IMR-90 (cell line): Measurements from ENCODE around the gene EFHD1. TPM values are rescaled to one million over a fixed set of nuclear protein-coding genes. Genes with fewer than 3 reads are reported as not detected.

Experiments used
- ATAC-seq: fragments of 200-7000 bp; cut with Tn5 transposase; 2 replicates; pipeline ENCODE4 v1.9.1; 2020; ENCODE audit warnings: low read depth, mild to moderate bottlenecking, moderate library complexity
- BruUV-seq: library from RNA; stranded (reverse); fragments of 400-500 nt; replicated peaks from 2 replicates; lab custom pipeline; 2021; lab: Mats Ljungman, UMichigan
- CTCF ChIA-PET: fragments of 300-600 bp; formaldehyde crosslinking; extraction: SDS; loops from one replicate; lab custom pipeline; 2021; ENCODE audit warnings: antibody characterized with exemption; lab: Yijun Ruan, JAX
- POLR2A ChIA-PET: fragments of 300-600 bp; sonication (Branson Sonifier 250); formaldehyde crosslinking; loops from one replicate; lab custom pipeline; 2022; ENCODE audit warnings: antibody characterized with exemption; ENCODE audit not compliant: unreplicated experiment; lab: Charles Lee
- DNase-seq: peaks from one replicate; pipeline ENCODE4 v3.0.0; 2013
- H2AFZ ChIP-seq: replicated peaks from 2 replicates; pipeline ENCODE3; 2013; ENCODE audit warnings: low read length, mild to moderate bottlenecking; ENCODE audit not compliant: poor library complexity
- H2AK5ac ChIP-seq: 2 replicates; pipeline ENCODE4 v1.6.1; 2013; ENCODE audit warnings: low read depth, low read length, inconsistent platforms
- H2AK9ac ChIP-seq: replicated peaks from 2 replicates; pipeline ENCODE3; 2013; ENCODE audit warnings: mild to moderate bottlenecking, low read depth, low read length, moderate library complexity; ENCODE audit not compliant: poor library complexity
- H2BK120ac ChIP-seq: 2 replicates; pipeline ENCODE4 v1.6.1; 2013; ENCODE audit warnings: low read depth, low read length, inconsistent platforms
- H2BK15ac ChIP-seq: 3 replicates; pipeline ENCODE4 v1.6.1; 2013; ENCODE audit warnings: low read depth, low read length, inconsistent platforms
- H2BK20ac ChIP-seq: 2 replicates; pipeline ENCODE4 v1.6.1; 2013; ENCODE audit warnings: low read depth, mild to moderate bottlenecking, inconsistent platforms, low read length, moderate library complexity
- H2BK5ac ChIP-seq: 2 replicates; pipeline ENCODE4 v1.6.1; 2013; ENCODE audit warnings: mild to moderate bottlenecking, low read depth, low read length, inconsistent platforms; ENCODE audit not compliant: poor library complexity, severe bottlenecking
- H3K14ac ChIP-seq: replicated peaks from 2 replicates; pipeline ENCODE4 v1.6.1; 2013; ENCODE audit warnings: low read depth, low read length, inconsistent platforms
- H3K18ac ChIP-seq: 2 replicates; pipeline ENCODE4 v1.6.1; 2013; ENCODE audit warnings: low read depth, low read length, control low read depth
- H3K23ac ChIP-seq: 2 replicates; pipeline ENCODE4 v1.6.1; 2013; ENCODE audit warnings: low read depth, low read length, inconsistent platforms
- H3K27ac ChIP-seq: 2 replicates; pipeline ENCODE4 v1.5.1; 2013; ENCODE audit warnings: mild to moderate bottlenecking, control low read depth, low read length; ENCODE audit not compliant: insufficient read depth
- H3K27me3 ChIP-seq: 2 replicates; pipeline ENCODE4 v1.6.1; 2013; ENCODE audit warnings: low read length; ENCODE audit not compliant: control insufficient read depth, insufficient read depth
- H3K36me3 ChIP-seq: 2 replicates; pipeline ENCODE4 v1.6.1; 2013; ENCODE audit warnings: low read length, mixed read lengths; ENCODE audit not compliant: control insufficient read depth, insufficient read depth
- H3K4ac ChIP-seq: 2 replicates; pipeline ENCODE4 v1.6.1; 2013; ENCODE audit warnings: low read depth, low read length, inconsistent platforms
- H3K4me1 ChIP-seq: 2 replicates; pipeline ENCODE4 v1.6.1; 2013; ENCODE audit warnings: low read length, mixed read lengths; ENCODE audit not compliant: control insufficient read depth, insufficient read depth
- H3K4me2 ChIP-seq: 2 replicates; pipeline ENCODE4 v1.6.1; 2013; ENCODE audit warnings: low read depth, mild to moderate bottlenecking, control low read depth, low read length, moderate library complexity
- H3K4me3 ChIP-seq: 2 replicates; pipeline ENCODE4 v1.5.1; 2013; ENCODE audit warnings: low read depth, mild to moderate bottlenecking, control low read depth, low read length, moderate library complexity; ENCODE audit not compliant: insufficient read depth
- H3K56ac ChIP-seq: 2 replicates; pipeline ENCODE4 v1.6.1; 2013; ENCODE audit warnings: low read length, inconsistent platforms; ENCODE audit not compliant: insufficient read depth; ENCODE audit errors: extremely low read depth
- H3K79me1 ChIP-seq, 2 experiments: 2 replicates each; pipeline ENCODE4 v1.6.1; 2013; ENCODE audit warnings: low read length in 2 of 2, inconsistent platforms in 1 of 2, low read depth in 1 of 2
- H3K9ac ChIP-seq: 2 replicates; pipeline ENCODE4 v1.6.1; 2013; ENCODE audit warnings: low read depth, low read length, control low read depth
- H3K9me1 ChIP-seq: 2 replicates; pipeline ENCODE4 v1.6.1; 2013; ENCODE audit warnings: low read length, inconsistent platforms; ENCODE audit not compliant: insufficient read depth
- H3K9me3 ChIP-seq: 2 replicates; pipeline ENCODE4 v1.6.1; 2013; ENCODE audit warnings: low read length; ENCODE audit not compliant: control insufficient read depth, insufficient read depth
- H4K20me1 ChIP-seq: 2 replicates; pipeline ENCODE4 v1.6.1; 2013; ENCODE audit warnings: low read length, inconsistent platforms; ENCODE audit not compliant: insufficient read depth
- H4K5ac ChIP-seq: 2 replicates; pipeline ENCODE4 v1.6.1; 2013; ENCODE audit warnings: mild to moderate bottlenecking, low read depth, low read length, control low read depth
- H4K8ac ChIP-seq, 2 experiments: 2 replicates each; pipeline ENCODE4 v1.6.1; 2013; ENCODE audit warnings: low read depth in 2 of 2, low read length in 2 of 2, control low read depth in 1 of 2, inconsistent platforms in 1 of 2
- H4K91ac ChIP-seq: 2 replicates; pipeline ENCODE4 v1.6.1; 2013; ENCODE audit warnings: low read depth, low read length, inconsistent platforms; ENCODE audit not compliant: insufficient read depth
- BHLHE40 ChIP-seq: fragments of 150-350 bp; IDR thresholded peaks from 2 replicates; pipeline ENCODE4 v1.6.1; 2016; ENCODE audit warnings: mild to moderate bottlenecking, low read depth, low read length
- CEBPB ChIP-seq: IDR thresholded peaks from 2 replicates; pipeline ENCODE4 v1.6.1; 2012; ENCODE audit warnings: low read depth, low read length, improper control_type of control experiment
- FOS ChIP-seq: fragments of 150-350 bp; IDR thresholded peaks from 2 replicates; pipeline ENCODE4 v1.6.1; 2016; ENCODE audit warnings: low read depth, low read length
- MXI1 ChIP-seq: IDR thresholded peaks from 2 replicates; pipeline ENCODE4 v1.6.1; 2012; ENCODE audit warnings: low read depth, mild to moderate bottlenecking, low read length, moderate library complexity, borderline replicate concordance
- RAD21 ChIP-seq: IDR thresholded peaks from 2 replicates; pipeline ENCODE4 v1.6.1; 2012; ENCODE audit warnings: low read length, improper control_type of control experiment
- WGBS, 2 experiments: methylation state at CpG; one replicate each; pipeline versions ENCODE4 v1.1.5 to v1.1.7; 2013; ENCODE audit warnings: missing lambda C conversion rate in 2 of 2; ENCODE audit not compliant: insufficient read length in 1 of 2; ENCODE audit errors: extremely low coverage in 2 of 2; 5-methylcytosine and 5-hydroxymethylcytosine counted together
- dilution Hi-C: fragments of 300-500 bp; cut with HindIII; formaldehyde crosslinking; loops from one replicate; pipeline ENCODE4 v1.14.3; 2018; ENCODE audit warnings: low sequenced_read_pairs; ENCODE audit not compliant: unreplicated experiment
- in situ Hi-C: fragments of 300-500 bp; cut with MboI; formaldehyde crosslinking; loops from 3 replicates; pipeline ENCODE4 v1.14.3; 2019; ENCODE audit warnings: low sequenced_read_pairs, inconsistent platforms, mixed read lengths
- intact Hi-C: fragments of 100-400 bp; cut with micrococcal nuclease; formaldehyde crosslinking; loops from 2 replicates; pipeline ENCODE4 v1.10.0; 2022
- polyA plus RNA-seq, 3 experiments: library from polyadenylated mRNA; depleted of rRNA; stranded (reverse); fragments of >200 nt; gene quantifications; 2 replicates each; pipeline ENCODE4 v1.2.3, GENCODE V29; 2012; ENCODE audit warnings: low replicate concordance in 1 of 3
- total RNA-seq: library from RNA; depleted of rRNA; stranded (reverse); fragments of >200 nt; gene quantifications from 2 replicates; pipeline ENCODE4 v1.2.3, GENCODE V29; 2012
- TF ChIP-seq, protein P1 (sequence below): conservative IDR thresholded peaks from 2 replicates; pipeline ENCODE4 v1.5.1; 2012; ENCODE audit warnings: mild to moderate bottlenecking, low read depth, low read length, improper control_type of control experiment

The EFHD1 gene
- total and polyA plus RNA-seq, 2 of the 4 experiments (the other 2 are of a cell fraction), result 0.27 TPM; not detected in 1

- no peak overlapping the region for H2AK5ac ChIP-seq
- H2AK9ac ChIP-seq, result no peak overlapping the region
- no peak overlapping the region for H2BK120ac ChIP-seq
- no peak overlapping the region for H3K27ac ChIP-seq
- no peak overlapping the region for H4K8ac ChIP-seq
- no peak overlapping the region for H3K4me2 ChIP-seq
- no peak overlapping the region for H2BK20ac ChIP-seq
- no peak overlapping the region for H2BK15ac ChIP-seq
- WGBS, 2 experiments, result no CpG with 5 or more reads among the region's 8 CpGs
- BruUV-seq, result no TSS peak
- no peaks in the 10 kb centered on the region for H3K36me3 ChIP-seq
- H3K9me1 ChIP-seq, result peaks cover 4% of the 10 kb centered on the region; the same call in 1 of the 2 replicates
- no peak for DNase-seq
- no peak for TF ChIP-seq MXI1
- no peak for TF ChIP-seq BHLHE40
- no peak for TF ChIP-seq CEBPB
- TF ChIP-seq, protein P1, sequence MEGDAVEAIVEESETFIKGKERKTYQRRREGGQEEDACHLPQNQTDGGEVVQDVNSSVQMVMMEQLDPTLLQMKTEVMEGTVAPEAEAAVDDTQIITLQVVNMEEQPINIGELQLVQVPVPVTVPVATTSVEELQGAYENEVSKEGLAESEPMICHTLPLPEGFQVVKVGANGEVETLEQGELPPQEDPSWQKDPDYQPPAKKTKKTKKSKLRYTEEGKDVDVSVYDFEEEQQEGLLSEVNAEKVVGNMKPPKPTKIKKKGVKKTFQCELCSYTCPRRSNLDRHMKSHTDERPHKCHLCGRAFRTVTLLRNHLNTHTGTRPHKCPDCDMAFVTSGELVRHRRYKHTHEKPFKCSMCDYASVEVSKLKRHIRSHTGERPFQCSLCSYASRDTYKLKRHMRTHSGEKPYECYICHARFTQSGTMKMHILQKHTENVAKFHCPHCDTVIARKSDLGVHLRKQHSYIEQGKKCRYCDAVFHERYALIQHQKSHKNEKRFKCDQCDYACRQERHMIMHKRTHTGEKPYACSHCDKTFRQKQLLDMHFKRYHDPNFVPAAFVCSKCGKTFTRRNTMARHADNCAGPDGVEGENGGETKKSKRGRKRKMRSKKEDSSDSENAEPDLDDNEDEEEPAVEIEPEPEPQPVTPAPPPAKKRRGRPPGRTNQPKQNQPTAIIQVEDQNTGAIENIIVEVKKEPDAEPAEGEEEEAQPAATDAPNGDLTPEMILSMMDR, result no peak
- no peak for TF ChIP-seq FOS
- TF ChIP-seq RAD21, result no peak
- H3K79me1 ChIP-seq, result no peaks in the 10 kb centered on the region
- H2BK5ac ChIP-seq, result no peak overlapping the region
- H3K23ac ChIP-seq, result no peak overlapping the region
- H3K4me3 ChIP-seq, result no peak overlapping the region
- H3K56ac ChIP-seq, result no peak overlapping the region
- H3K27me3 ChIP-seq, result no peaks in the 10 kb centered on the region
- H3K14ac ChIP-seq, result no peak overlapping the region
- H4K5ac ChIP-seq, result no peak overlapping the region
- no peaks in the 10 kb centered on the region for H3K9me3 ChIP-seq
- no peak overlapping the region for H3K9ac ChIP-seq
- CTCF ChIA-PET, result no interaction called here
- in situ Hi-C loops, result loop anchor here (5.0 kb wide), 1 partner anchor 643 kb away; the partner anchor contains the start of gene ATG16L1
- no peak overlapping the region for H2AFZ ChIP-seq
- no peak overlapping the region for H4K91ac ChIP-seq
- dilution Hi-C loops, result no loop called here
- POLR2A ChIA-PET, result no interaction called here
- no peak overlapping the region for H3K4ac ChIP-seq
- no peak for ATAC-seq
- no peaks in the 10 kb centered on the region for H4K20me1 ChIP-seq
- H3K18ac ChIP-seq, result no peak overlapping the region
- intact Hi-C loops, result loop anchor here (10.0 kb wide), 1 partner anchor 165 kb away; the partner anchor contains the start of gene KCNJ13
- H3K4me1 ChIP-seq, result peaks cover 3% of the 10 kb centered on the region; the same call in 1 of the 2 replicates
Observed at GRCh38 chr2:232609607-232610006, 23.8 kb upstream of the EFHD1 start.
